ENCODE results near the gene DBH. TPM values are rescaled to one million over a fixed set of nuclear protein-coding genes. Genes with fewer than 3 reads are reported as not detected.
"Not testable (repeated sequence)": the region's sequence is repeated elsewhere in the genome, so short reads cannot be mapped to it uniquely, and the experiment has no call there.

DBH gene
- total and polyA plus RNA-seq, 2 donors (not counting 1 experiment from before 2014, with no cell fraction given): not detected

GRCh38 chr9:133622555-133622954, 13.6 kb upstream of the DBH start:
- H3K4me3 ChIP-seq (ENCODE audit: control extremely low read depth in 1 of 5, extremely low read depth in 1 of 5, insufficient read depth in 1 of 5, low read depth in 2 of 5, low read length in 4 of 5): no peak overlapping the region
- H3K27ac Mint-ChIP-seq: no peak overlapping the region
- peaks cover 12% of the 10 kb centered on the region for H3K4me1 Mint-ChIP-seq

GRCh38 chr9:133626008-133626407, 10.2 kb upstream of the DBH start:
- H3K4me1 ChIP-seq (ENCODE audit: control insufficient read depth in 2 of 2, insufficient read depth in 2 of 2, low read length in 2 of 2); DNase-seq; H3K4me3 Mint-ChIP-seq; H4K20me1 ChIP-seq (ENCODE audit: control insufficient read depth, insufficient read depth, low read length, poor library complexity, severe bottlenecking); CTCF ChIA-PET; H2AFZ ChIP-seq (ENCODE audit: insufficient read depth, low read depth, low read length, poor library complexity, severe bottlenecking); H3K4me1 Mint-ChIP-seq; intact Hi-C loops (cut with micrococcal nuclease); H3K27ac ChIP-seq (ENCODE audit: low read length in 2 of 2); H3K79me2 ChIP-seq (ENCODE audit: control insufficient read depth, insufficient read depth, low read length); ATAC-seq (ENCODE audit: low read depth); H3K4me2 ChIP-seq (replicated peaks; ENCODE audit: low read depth, low read length, poor library complexity, severe bottlenecking); H3K9ac ChIP-seq (ENCODE audit: low read length); H3K4me3 ChIP-seq (ENCODE audit: control extremely low read depth in 1 of 5, extremely low read depth in 1 of 5, insufficient read depth in 1 of 5, low read depth in 2 of 5, low read length in 4 of 5); POLR2A ChIA-PET; H3K36me3 ChIP-seq (replicated peaks in 1 of 2; ENCODE audit: control extremely low read depth in 1 of 2, control insufficient read depth in 1 of 2, extremely low read depth in 1 of 2, insufficient read depth in 2 of 2, low read length in 1 of 2); H3K27ac Mint-ChIP-seq: not testable (repeated sequence)
- Mint-ChIP-seq H3K9me3 (ENCODE audit: insufficient read depth) (peaks cover 11% of the 10 kb centered on the region), H3K27me3 (peaks cover 27% of the 10 kb centered on the region)
- peaks cover 1 to 20% (median 18%) of the 10 kb centered on the region in 3 donors for H3K9me3 ChIP-seq (ENCODE audit: control extremely low read depth in 1 of 3, control insufficient read depth in 2 of 3, insufficient read depth in 1 of 3, low read length in 2 of 3)
- H3K27me3 ChIP-seq (replicated peaks in 1 of 4; ENCODE audit: control extremely low read depth in 1 of 4, control insufficient read depth in 3 of 4, insufficient read depth in 4 of 4, low read length in 3 of 4): peaks cover 0 to 14% (median 1%) of the 10 kb centered on the region in 4 experiments

More at GRCh38 chr9:133622555-133622954, 13.6 kb upstream of the DBH start:
- no peak overlapping the region for H3K27ac ChIP-seq (ENCODE audit: low read length in 2 of 2)
- H3K27me3 ChIP-seq (replicated peaks in 1 of 4; ENCODE audit: control extremely low read depth in 1 of 4, control insufficient read depth in 3 of 4, insufficient read depth in 4 of 4, low read length in 3 of 4): peaks cover 0 to 20% (median 4%) of the 10 kb centered on the region in 4 experiments
- H2AFZ ChIP-seq (ENCODE audit: insufficient read depth, low read depth, low read length, poor library complexity, severe bottlenecking): no peak overlapping the region
- H3K4me1 ChIP-seq (ENCODE audit: control insufficient read depth in 2 of 2, insufficient read depth in 2 of 2, low read length in 2 of 2): peaks cover 7 to 9% of the 10 kb centered on the region in 2 donors
- no peak overlapping the region for H3K4me2 ChIP-seq (replicated peaks; ENCODE audit: low read depth, low read length, poor library complexity, severe bottlenecking)
- no peaks in the 10 kb centered on the region for H4K20me1 ChIP-seq (ENCODE audit: control insufficient read depth, insufficient read depth, low read length, poor library complexity, severe bottlenecking)
- Mint-ChIP-seq H3K27me3 (peaks cover 31% of the 10 kb centered on the region), H3K9me3 (ENCODE audit: insufficient read depth) (peaks cover 11% of the 10 kb centered on the region), H3K4me3 (no peak overlapping the region)
- no peaks in the 10 kb centered on the region for H3K36me3 ChIP-seq (replicated peaks in 1 of 2; ENCODE audit: control extremely low read depth in 1 of 2, control insufficient read depth in 1 of 2, extremely low read depth in 1 of 2, insufficient read depth in 2 of 2, low read length in 1 of 2)
- H3K9ac ChIP-seq (ENCODE audit: low read length): no peak overlapping the region
- peaks cover 1 to 21% (median 18%) of the 10 kb centered on the region in 3 donors for H3K9me3 ChIP-seq (ENCODE audit: control extremely low read depth in 1 of 3, control insufficient read depth in 2 of 3, insufficient read depth in 1 of 3, low read length in 2 of 3)
- no peak for DNase-seq
- no peak for TF ChIP-seq EZH2 (IDR thresholded peaks at IDR 0.05; ENCODE audit: borderline replicate concordance, insufficient read depth, low read depth, low read length, poor library complexity, severe bottlenecking)
- no peak for TF ChIP-seq CTCF (IDR thresholded peaks at IDR 0.05)
- 71% methylated on average over 1 of the region's 5 CpGs for WGBS (ENCODE audit: insufficient coverage)
- CTCF ChIA-PET: no interaction called here
- POLR2A ChIA-PET: no interaction called here
- intact Hi-C loops (cut with micrococcal nuclease): no loop called here
- H3K79me2 ChIP-seq (ENCODE audit: control insufficient read depth, insufficient read depth, low read length): no peaks in the 10 kb centered on the region
- no peak for ATAC-seq (ENCODE audit: low read depth)
